ENCODE results near the gene PCDH8. TPM values are rescaled to one million over a fixed set of nuclear protein-coding genes. Genes with fewer than 3 reads are reported as not detected.

Gene PCDH8
- total and polyA plus RNA-seq, 12 donors, result 0.06 to 0.14 (median 0.07) TPM; not detected in 9

GRCh38 chr13:52847322-52847681 lies 1.1 kb downstream of the PCDH8 start:
- no peak for DNase-seq
- no peak for TF ChIP-seq POLR2A (IDR thresholded peaks at IDR 0.05)
- no peak for TF ChIP-seq CTCF (IDR thresholded peaks at IDR 0.05)
- Histone ChIP-seq H3K36me3 (replicated peaks in 1 of 2) (no peaks in the 10 kb centered on the region), H3K4me1 (replicated peaks in 1 of 2) (peaks cover 0 to 20% of the 10 kb centered on the region in 2 donors), H3K9me3 (replicated peaks in 1 of 3) (no peaks in the 10 kb centered on the region), H3K27ac (no peak overlapping the region), H3K27me3 (peaks cover 76% of the 10 kb centered on the region), H3K4me3 (no peak overlapping the region)
- WGBS, 4 donors, result 6% methylated on average over 51 of the region's 51 CpGs; no CpG with 5 or more reads in 2 of the 4 donors
- intact Hi-C loops (cut with DNase I), result no loop called here

GRCh38 chr13:52846567-52847321 lies 1.7 kb downstream of the PCDH8 start:
- H3K4me3 ChIP-seq, result no peak overlapping the region
- H3K36me3 ChIP-seq (replicated peaks in 1 of 2), result no peaks in the 10 kb centered on the region
- TF ChIP-seq POLR2A (IDR thresholded peaks at IDR 0.05) (no peak), CTCF (IDR thresholded peaks at IDR 0.05) (peak in 2 of 6 experiments; percentile 34 to 44)
- WGBS, 4 donors, result 5 to 16% (median 5%) methylated on average over 15 to 100 of the region's 100 CpGs; no CpG with 5 or more reads in 1 of the 4 donors
- H3K27ac ChIP-seq, result no peak overlapping the region
- intact Hi-C loops (cut with DNase I), result no loop called here
- DNase-seq, result peak in 6 of 7 donors; percentile 35 to 64 (median 56)
- H3K9me3 ChIP-seq (replicated peaks in 1 of 3), result no peaks in the 10 kb centered on the region
- H3K4me1 ChIP-seq (replicated peaks in 1 of 2), result peaks cover 0 to 16% of the 10 kb centered on the region in 2 donors
- H3K27me3 ChIP-seq, result peaks cover 79% of the 10 kb centered on the region

DNA sequence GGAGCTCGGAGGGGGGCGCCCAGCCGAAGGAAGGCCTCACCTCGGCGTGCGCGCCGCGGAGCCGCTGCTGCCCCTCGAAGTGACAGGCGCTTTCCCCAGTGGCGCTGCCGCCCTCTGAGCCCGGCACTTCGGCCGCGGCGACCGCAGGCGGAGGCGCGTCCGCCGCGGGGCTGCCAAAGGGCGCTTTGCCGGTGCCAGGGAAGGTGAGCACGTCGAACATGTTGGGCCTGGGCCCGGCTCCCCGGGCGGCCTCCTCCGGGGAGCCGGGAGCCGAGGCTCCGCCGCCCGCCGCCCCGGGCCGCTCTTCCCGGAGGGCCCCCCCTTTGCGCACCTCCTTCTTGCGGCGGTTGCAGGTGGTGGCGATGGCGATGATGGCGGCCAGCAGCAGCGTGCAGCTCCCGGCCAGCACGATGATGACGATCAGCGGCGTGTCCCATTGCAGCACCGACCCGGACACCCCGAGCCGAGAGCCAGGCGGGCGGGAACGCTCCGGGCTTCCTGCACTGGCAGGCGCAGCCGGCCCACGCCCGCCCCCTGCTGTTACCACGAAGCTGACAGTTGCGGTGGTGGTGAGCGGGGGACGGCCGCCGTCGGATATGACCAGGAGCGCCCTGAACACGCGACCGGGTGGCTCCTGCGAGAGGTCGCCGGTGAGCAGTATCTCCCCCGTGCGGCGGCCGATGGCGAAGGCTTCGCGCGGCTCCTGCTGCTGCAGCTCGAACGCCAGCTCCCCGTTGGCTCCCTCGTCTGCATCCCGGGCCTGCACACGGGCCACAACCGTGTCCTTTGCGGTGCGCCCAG lies 2.5 kb downstream of the PCDH8 start:
- Histone ChIP-seq H3K4me1 (replicated peaks in 1 of 2) (peaks cover 0 to 8% of the 10 kb centered on the region in 2 donors), H3K27ac (no peak overlapping the region), H3K36me3 (replicated peaks in 1 of 2) (no peaks in the 10 kb centered on the region), H3K27me3 (peaks cover 79% of the 10 kb centered on the region), H3K9me3 (replicated peaks in 1 of 3) (no peaks in the 10 kb centered on the region), H3K4me3 (peak overlapping the region in 1 of 4 donors; percentile 29)
- TF ChIP-seq CTCF (IDR thresholded peaks at IDR 0.05), result peak in 2 of 6 experiments; percentile 5 to 17
- no peak for TF ChIP-seq POLR2A (IDR thresholded peaks at IDR 0.05)
- peak in 1 of 7 donors; percentile 12 for DNase-seq
- 0 to 4% (median 2%) methylated on average over 3 to 97 of the region's 98 CpGs for WGBS, 4 donors
- intact Hi-C loops (cut with DNase I), result no loop called here

GRCh38 chr13:52845334-52845761 lies 3.1 kb downstream of the PCDH8 start:
- intact Hi-C loops (cut with DNase I), result no loop called here
- no peak overlapping the region for H3K4me3 ChIP-seq
- TF ChIP-seq CTCF (IDR thresholded peaks at IDR 0.05) (no peak), POLR2A (IDR thresholded peaks at IDR 0.05) (no peak)
- no peaks in the 10 kb centered on the region for H3K36me3 ChIP-seq (replicated peaks in 1 of 2)
- peaks cover 0 to 5% of the 10 kb centered on the region in 2 donors for H3K4me1 ChIP-seq (replicated peaks in 1 of 2)
- WGBS, 4 donors, result 6 to 22% (median 10%) methylated on average over 14 to 16 of the region's 16 CpGs
- peaks cover 77% of the 10 kb centered on the region for H3K27me3 ChIP-seq
- no peak for DNase-seq
- H3K9me3 ChIP-seq (replicated peaks in 1 of 3), result no peaks in the 10 kb centered on the region
- no peak overlapping the region for H3K27ac ChIP-seq

Data from adrenal gland (tissue), 12 donors.